ENCODE results near the gene P2RY11.

Gene P2RY11

GRCh38 chr19:10111405-10111811 lies at the start of gene P2RY11:
TSS of gene P2RY11 (plus strand) at chr19:10111693. CDS start at chr19:10111722, 29 bp downstream.
- no peak within 1 kb of the TSS for H3K4me3 ChIP-seq (ENCODE audit: low read length)
- TF ChIP-seq CTCF (conservative IDR thresholded peaks at IDR 0.05; ENCODE audit: low read length), result no peak
- no peak for DNase-seq (ENCODE audit: low read depth)

- DNase-seq (ENCODE audit: low read depth), result no peak
- H3K4me3 ChIP-seq (ENCODE audit: low read length), result no peak overlapping the region
- no peak for TF ChIP-seq CTCF (conservative IDR thresholded peaks at IDR 0.05; ENCODE audit: low read length)
Measured at GRCh38 chr19:10061717-10062310, 49.7 kb upstream of the P2RY11 start.

DNA sequence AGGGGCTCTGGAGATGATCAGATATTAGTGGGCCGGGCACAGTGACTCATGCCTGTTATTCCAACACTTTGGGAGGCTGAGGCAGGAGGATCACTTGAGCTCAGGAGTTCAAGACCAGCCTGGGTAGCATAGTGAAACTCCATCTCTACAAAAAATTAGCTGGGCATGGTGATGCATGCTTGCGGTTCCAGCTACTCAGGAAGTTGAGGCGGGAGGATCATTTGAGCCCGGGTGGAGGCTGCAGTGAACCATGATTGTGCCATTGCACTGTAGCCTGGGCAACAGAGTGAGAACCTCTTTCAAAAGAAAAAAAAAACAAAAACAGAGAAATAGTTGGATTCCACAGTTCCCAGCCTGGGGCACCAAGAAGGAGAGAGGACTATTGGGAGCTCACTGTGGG lies 43.3 kb upstream of the P2RY11 start:
- TF ChIP-seq CTCF (conservative IDR thresholded peaks at IDR 0.05; ENCODE audit: low read length), result no peak
- no peak for DNase-seq (ENCODE audit: low read depth)
- H3K4me3 ChIP-seq (ENCODE audit: low read length), result no peak overlapping the region

- H3K4me3 ChIP-seq (ENCODE audit: low read length), result no peak overlapping the region
- no peak for DNase-seq (ENCODE audit: low read depth)
- TF ChIP-seq CTCF (conservative IDR thresholded peaks at IDR 0.05; ENCODE audit: low read length), result no peak
Measured at GRCh38 chr19:10069046-10069445, 42.4 kb upstream of the P2RY11 start.

- H3K4me3 ChIP-seq (ENCODE audit: low read length), result no peak overlapping the region
- DNase-seq (ENCODE audit: low read depth), result no peak
- no peak for TF ChIP-seq CTCF (conservative IDR thresholded peaks at IDR 0.05; ENCODE audit: low read length)
Measured at GRCh38 chr19:10070730-10071446, 40.6 kb upstream of the P2RY11 start.

- DNase-seq (ENCODE audit: low read depth), result no peak
- no peak; the same call in 1 of the 2 replicates for TF ChIP-seq CTCF (conservative IDR thresholded peaks at IDR 0.05; ENCODE audit: low read length)
Measured at GRCh38 chr19:10074153-10074552, 37.3 kb upstream of the P2RY11 start.

DNA sequence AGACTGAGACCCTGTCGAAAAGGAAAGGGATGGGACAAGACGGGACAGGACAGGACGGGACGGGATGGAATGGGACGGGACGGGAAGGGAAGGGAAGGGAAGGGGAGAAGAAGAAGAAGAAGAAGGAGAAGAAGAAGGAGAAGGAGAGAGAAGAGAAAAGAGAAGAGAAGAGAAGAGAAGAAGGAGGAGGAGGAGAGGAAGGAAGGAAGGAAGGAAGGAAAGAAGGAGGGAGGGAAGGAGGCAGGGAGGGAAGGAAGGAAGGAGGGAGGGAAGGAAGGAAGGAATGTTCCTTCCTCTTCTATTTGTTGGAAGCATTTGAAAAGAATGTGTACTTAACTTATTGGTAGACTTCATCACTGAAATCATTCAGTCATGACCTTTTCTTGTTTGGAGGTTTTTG lies 35.0 kb upstream of the P2RY11 start:
- DNase-seq (ENCODE audit: low read depth), result no peak
- H3K4me3 ChIP-seq (ENCODE audit: low read length), result no peak overlapping the region
- no peak for TF ChIP-seq CTCF (conservative IDR thresholded peaks at IDR 0.05; ENCODE audit: low read length)

More at GRCh38 chr19:10074153-10074552, 37.3 kb upstream of the P2RY11 start:
- no peak overlapping the region for H3K4me3 ChIP-seq (ENCODE audit: low read length)
